Tibial nerve (tissue), 4 donors: ENCODE measurements around the gene CLEC16A.

Source experiments
- EP300 ChIP-seq, 2 donors: sonication (generic); formaldehyde crosslinking; IDR thresholded peaks; one replicate each; pipeline ENCODE4 v1.6.1; 2017; ENCODE audit warnings: antibody characterized with exemption in 2 of 2, mild to moderate bottlenecking in 1 of 2
- POLR2A ChIP-seq, 2 donors: fragments of 450-650 bp; IDR thresholded peaks; one replicate each; pipeline ENCODE4 v1.6.1; 2017; ENCODE audit warnings: antibody characterized with exemption in 2 of 2, mild to moderate bottlenecking in 2 of 2, moderate library complexity in 2 of 2
- TF ChIP-seq, protein P1 (sequence below), 5 experiments: fragments of 200-600 bp in 3 of 5; fragments of 450-650 bp in 2 of 5; sonication (generic) in 3 of 5; IDR thresholded peaks; one replicate each; pipeline ENCODE4 v1.5.1; 2016 to 2019; ENCODE audit warnings: antibody characterized with exemption in 5 of 5, mild to moderate bottlenecking in 3 of 5, moderate library complexity in 2 of 5

DNA sequence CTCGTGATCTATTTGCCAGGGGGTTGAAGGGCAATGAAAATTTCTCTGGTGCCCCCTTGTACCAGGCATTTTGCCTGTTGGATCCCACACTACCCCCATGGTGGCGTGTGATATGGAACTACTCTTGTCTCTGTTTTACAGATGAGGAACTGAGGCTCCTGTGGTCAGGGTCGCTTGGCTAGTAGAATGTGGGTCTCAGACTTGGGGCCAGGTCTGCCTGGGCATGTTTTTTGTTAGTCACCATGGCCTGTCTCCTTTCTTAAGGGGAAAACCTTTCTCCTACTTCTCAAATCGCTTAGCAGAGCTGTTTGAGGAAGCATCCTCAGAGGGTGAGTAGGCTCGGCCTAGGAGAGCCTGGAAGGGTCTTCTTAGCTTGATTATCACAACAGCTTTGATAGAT lies 51.2 kb downstream of the CLEC16A start:
- TF ChIP-seq POLR2A (IDR thresholded peaks at IDR 0.05) (no peak), EP300 (IDR thresholded peaks at IDR 0.05) (no peak)
- TF ChIP-seq, protein P1, sequence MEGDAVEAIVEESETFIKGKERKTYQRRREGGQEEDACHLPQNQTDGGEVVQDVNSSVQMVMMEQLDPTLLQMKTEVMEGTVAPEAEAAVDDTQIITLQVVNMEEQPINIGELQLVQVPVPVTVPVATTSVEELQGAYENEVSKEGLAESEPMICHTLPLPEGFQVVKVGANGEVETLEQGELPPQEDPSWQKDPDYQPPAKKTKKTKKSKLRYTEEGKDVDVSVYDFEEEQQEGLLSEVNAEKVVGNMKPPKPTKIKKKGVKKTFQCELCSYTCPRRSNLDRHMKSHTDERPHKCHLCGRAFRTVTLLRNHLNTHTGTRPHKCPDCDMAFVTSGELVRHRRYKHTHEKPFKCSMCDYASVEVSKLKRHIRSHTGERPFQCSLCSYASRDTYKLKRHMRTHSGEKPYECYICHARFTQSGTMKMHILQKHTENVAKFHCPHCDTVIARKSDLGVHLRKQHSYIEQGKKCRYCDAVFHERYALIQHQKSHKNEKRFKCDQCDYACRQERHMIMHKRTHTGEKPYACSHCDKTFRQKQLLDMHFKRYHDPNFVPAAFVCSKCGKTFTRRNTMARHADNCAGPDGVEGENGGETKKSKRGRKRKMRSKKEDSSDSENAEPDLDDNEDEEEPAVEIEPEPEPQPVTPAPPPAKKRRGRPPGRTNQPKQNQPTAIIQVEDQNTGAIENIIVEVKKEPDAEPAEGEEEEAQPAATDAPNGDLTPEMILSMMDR (IDR thresholded peaks at IDR 0.05), result no peak
